IMR-90 (cell line): ENCODE results near the gene HOXB2. TPM values are rescaled to one million over a fixed set of nuclear protein-coding genes. Genes with fewer than 3 reads are reported as not detected.
A peak's percentile ranks its signal among the peaks of the same experiment; 100 is the strongest.

Experiments used
- ATAC-seq: fragments of 200-7000 bp; cut with Tn5 transposase; 2 replicates; pipeline ENCODE4 v1.9.1; 2020; ENCODE audit warnings: low read depth, mild to moderate bottlenecking, moderate library complexity
- BruUV-seq: library from RNA; stranded (reverse); fragments of 400-500 nt; replicated peaks from 2 replicates; lab custom pipeline; 2021; lab: Mats Ljungman, UMichigan
- CTCF ChIA-PET: fragments of 300-600 bp; formaldehyde crosslinking; extraction: SDS; loops from one replicate; lab custom pipeline; 2021; ENCODE audit warnings: antibody characterized with exemption; lab: Yijun Ruan, JAX
- POLR2A ChIA-PET: fragments of 300-600 bp; sonication (Branson Sonifier 250); formaldehyde crosslinking; loops from one replicate; lab custom pipeline; 2022; ENCODE audit warnings: antibody characterized with exemption; ENCODE audit not compliant: unreplicated experiment; lab: Charles Lee
- DNase-seq: peaks from one replicate; pipeline ENCODE4 v3.0.0; 2013
- H2AFZ ChIP-seq: replicated peaks from 2 replicates; pipeline ENCODE3; 2013; ENCODE audit warnings: low read length, mild to moderate bottlenecking; ENCODE audit not compliant: poor library complexity
- H2AK5ac ChIP-seq: 2 replicates; pipeline ENCODE4 v1.6.1; 2013; ENCODE audit warnings: low read depth, low read length, inconsistent platforms
- H2AK9ac ChIP-seq: replicated peaks from 2 replicates; pipeline ENCODE3; 2013; ENCODE audit warnings: mild to moderate bottlenecking, low read depth, low read length, moderate library complexity; ENCODE audit not compliant: poor library complexity
- H2BK120ac ChIP-seq: 2 replicates; pipeline ENCODE4 v1.6.1; 2013; ENCODE audit warnings: low read depth, low read length, inconsistent platforms
- H2BK15ac ChIP-seq: 3 replicates; pipeline ENCODE4 v1.6.1; 2013; ENCODE audit warnings: low read depth, low read length, inconsistent platforms
- H2BK20ac ChIP-seq: 2 replicates; pipeline ENCODE4 v1.6.1; 2013; ENCODE audit warnings: low read depth, mild to moderate bottlenecking, inconsistent platforms, low read length, moderate library complexity
- H2BK5ac ChIP-seq: 2 replicates; pipeline ENCODE4 v1.6.1; 2013; ENCODE audit warnings: mild to moderate bottlenecking, low read depth, low read length, inconsistent platforms; ENCODE audit not compliant: poor library complexity, severe bottlenecking
- H3K14ac ChIP-seq: replicated peaks from 2 replicates; pipeline ENCODE4 v1.6.1; 2013; ENCODE audit warnings: low read depth, low read length, inconsistent platforms
- H3K18ac ChIP-seq: 2 replicates; pipeline ENCODE4 v1.6.1; 2013; ENCODE audit warnings: low read depth, low read length, control low read depth
- H3K23ac ChIP-seq: 2 replicates; pipeline ENCODE4 v1.6.1; 2013; ENCODE audit warnings: low read depth, low read length, inconsistent platforms
- H3K27ac ChIP-seq: 2 replicates; pipeline ENCODE4 v1.5.1; 2013; ENCODE audit warnings: mild to moderate bottlenecking, control low read depth, low read length; ENCODE audit not compliant: insufficient read depth
- H3K27me3 ChIP-seq: 2 replicates; pipeline ENCODE4 v1.6.1; 2013; ENCODE audit warnings: low read length; ENCODE audit not compliant: control insufficient read depth, insufficient read depth
- H3K36me3 ChIP-seq: 2 replicates; pipeline ENCODE4 v1.6.1; 2013; ENCODE audit warnings: low read length, mixed read lengths; ENCODE audit not compliant: control insufficient read depth, insufficient read depth
- H3K4ac ChIP-seq: 2 replicates; pipeline ENCODE4 v1.6.1; 2013; ENCODE audit warnings: low read depth, low read length, inconsistent platforms
- H3K4me1 ChIP-seq: 2 replicates; pipeline ENCODE4 v1.6.1; 2013; ENCODE audit warnings: low read length, mixed read lengths; ENCODE audit not compliant: control insufficient read depth, insufficient read depth
- H3K4me2 ChIP-seq: 2 replicates; pipeline ENCODE4 v1.6.1; 2013; ENCODE audit warnings: low read depth, mild to moderate bottlenecking, control low read depth, low read length, moderate library complexity
- H3K4me3 ChIP-seq: 2 replicates; pipeline ENCODE4 v1.5.1; 2013; ENCODE audit warnings: low read depth, mild to moderate bottlenecking, control low read depth, low read length, moderate library complexity; ENCODE audit not compliant: insufficient read depth
- H3K56ac ChIP-seq: 2 replicates; pipeline ENCODE4 v1.6.1; 2013; ENCODE audit warnings: low read length, inconsistent platforms; ENCODE audit not compliant: insufficient read depth; ENCODE audit errors: extremely low read depth
- H3K79me1 ChIP-seq, 2 experiments: 2 replicates each; pipeline ENCODE4 v1.6.1; 2013; ENCODE audit warnings: low read length in 2 of 2, inconsistent platforms in 1 of 2, low read depth in 1 of 2
- H3K9ac ChIP-seq: 2 replicates; pipeline ENCODE4 v1.6.1; 2013; ENCODE audit warnings: low read depth, low read length, control low read depth
- H3K9me1 ChIP-seq: 2 replicates; pipeline ENCODE4 v1.6.1; 2013; ENCODE audit warnings: low read length, inconsistent platforms; ENCODE audit not compliant: insufficient read depth
- H3K9me3 ChIP-seq: 2 replicates; pipeline ENCODE4 v1.6.1; 2013; ENCODE audit warnings: low read length; ENCODE audit not compliant: control insufficient read depth, insufficient read depth
- H4K20me1 ChIP-seq: 2 replicates; pipeline ENCODE4 v1.6.1; 2013; ENCODE audit warnings: low read length, inconsistent platforms; ENCODE audit not compliant: insufficient read depth
- H4K5ac ChIP-seq: 2 replicates; pipeline ENCODE4 v1.6.1; 2013; ENCODE audit warnings: mild to moderate bottlenecking, low read depth, low read length, control low read depth
- H4K8ac ChIP-seq, 2 experiments: 2 replicates each; pipeline ENCODE4 v1.6.1; 2013; ENCODE audit warnings: low read depth in 2 of 2, low read length in 2 of 2, control low read depth in 1 of 2, inconsistent platforms in 1 of 2
- H4K91ac ChIP-seq: 2 replicates; pipeline ENCODE4 v1.6.1; 2013; ENCODE audit warnings: low read depth, low read length, inconsistent platforms; ENCODE audit not compliant: insufficient read depth
- BHLHE40 ChIP-seq: fragments of 150-350 bp; IDR thresholded peaks from 2 replicates; pipeline ENCODE4 v1.6.1; 2016; ENCODE audit warnings: mild to moderate bottlenecking, low read depth, low read length
- CEBPB ChIP-seq: IDR thresholded peaks from 2 replicates; pipeline ENCODE4 v1.6.1; 2012; ENCODE audit warnings: low read depth, low read length, improper control_type of control experiment
- CHD1 ChIP-seq: IDR thresholded peaks from 2 replicates; pipeline ENCODE4 v1.6.1; 2012; ENCODE audit warnings: low read depth, low read length, improper control_type of control experiment
- CTCF ChIP-seq: conservative IDR thresholded peaks from 2 replicates; pipeline ENCODE4 v1.5.1; 2012; ENCODE audit warnings: mild to moderate bottlenecking, low read depth, low read length, improper control_type of control experiment
- FOS ChIP-seq: fragments of 150-350 bp; IDR thresholded peaks from 2 replicates; pipeline ENCODE4 v1.6.1; 2016; ENCODE audit warnings: low read depth, low read length
- MAFK ChIP-seq: IDR thresholded peaks from 2 replicates; pipeline ENCODE4 v1.6.1; 2012; ENCODE audit warnings: low read depth, low read length, improper control_type of control experiment
- MAZ ChIP-seq: IDR thresholded peaks from 2 replicates; pipeline ENCODE4 v1.6.1; 2012; ENCODE audit warnings: low read depth, mild to moderate bottlenecking, low read length, improper control_type of control experiment, moderate library complexity, borderline replicate concordance
- MXI1 ChIP-seq: IDR thresholded peaks from 2 replicates; pipeline ENCODE4 v1.6.1; 2012; ENCODE audit warnings: low read depth, mild to moderate bottlenecking, low read length, moderate library complexity, borderline replicate concordance
- NFE2L2 ChIP-seq: fragments of 150-350 bp; IDR thresholded peaks from 2 replicates; pipeline ENCODE4 v1.6.1; 2016; ENCODE audit warnings: low read depth, mild to moderate bottlenecking, low read length
- POLR2A ChIP-seq: IDR thresholded peaks from 2 replicates; pipeline ENCODE4 v1.6.1; 2012; ENCODE audit warnings: mild to moderate bottlenecking, low read depth, low read length
- RAD21 ChIP-seq: IDR thresholded peaks from 2 replicates; pipeline ENCODE4 v1.6.1; 2012; ENCODE audit warnings: low read length, improper control_type of control experiment
- RCOR1 ChIP-seq: IDR thresholded peaks from 2 replicates; pipeline ENCODE4 v1.6.1; 2012; ENCODE audit warnings: mild to moderate bottlenecking, low read length, improper control_type of control experiment; ENCODE audit not compliant: insufficient replicate concordance
- RFX5 ChIP-seq: IDR thresholded peaks from 2 replicates; pipeline ENCODE4 v1.8.0; 2012; ENCODE audit warnings: low read depth, mild to moderate bottlenecking, low read length, moderate library complexity
- SMC3 ChIP-seq: fragments of 150-350 bp; IDR thresholded peaks from 2 replicates; pipeline ENCODE4 v1.6.1; 2016; ENCODE audit warnings: low read depth, mild to moderate bottlenecking, antibody characterized with exemption, low read length, moderate library complexity
- USF2 ChIP-seq: fragments of 150-350 bp; IDR thresholded peaks from 2 replicates; pipeline ENCODE4 v1.6.1; 2017; ENCODE audit warnings: mild to moderate bottlenecking, antibody characterized with exemption, low read length, low read depth
- WGBS, 2 experiments: methylation state at CpG; one replicate each; pipeline versions ENCODE4 v1.1.5 to v1.1.7; 2013; ENCODE audit warnings: missing lambda C conversion rate in 2 of 2; ENCODE audit not compliant: insufficient read length in 1 of 2; ENCODE audit errors: extremely low coverage in 2 of 2; 5-methylcytosine and 5-hydroxymethylcytosine counted together
- dilution Hi-C: fragments of 300-500 bp; cut with HindIII; formaldehyde crosslinking; loops from one replicate; pipeline ENCODE4 v1.14.3; 2018; ENCODE audit warnings: low sequenced_read_pairs; ENCODE audit not compliant: unreplicated experiment
- in situ Hi-C: fragments of 300-500 bp; cut with MboI; formaldehyde crosslinking; loops from 3 replicates; pipeline ENCODE4 v1.14.3; 2019; ENCODE audit warnings: low sequenced_read_pairs, inconsistent platforms, mixed read lengths
- intact Hi-C: fragments of 100-400 bp; cut with micrococcal nuclease; formaldehyde crosslinking; loops from 2 replicates; pipeline ENCODE4 v1.10.0; 2022
- polyA plus RNA-seq, 3 experiments: library from polyadenylated mRNA; depleted of rRNA; stranded (reverse); fragments of >200 nt; gene quantifications; 2 replicates each; pipeline ENCODE4 v1.2.3, GENCODE V29; 2012; ENCODE audit warnings: low replicate concordance in 1 of 3
- total RNA-seq: library from RNA; depleted of rRNA; stranded (reverse); fragments of >200 nt; gene quantifications from 2 replicates; pipeline ENCODE4 v1.2.3, GENCODE V29; 2012
- TF ChIP-seq, protein P1 (sequence below): fragments of 150-350 bp; IDR thresholded peaks from 2 replicates; pipeline ENCODE4 v1.6.1; 2016; ENCODE audit warnings: low read depth, mild to moderate bottlenecking, low read length, moderate library complexity, borderline replicate concordance

Gene HOXB2
- total and polyA plus RNA-seq, 2 of the 4 experiments (the other 2 are of a cell fraction): 2.7 to 29.9 TPM

DNA sequence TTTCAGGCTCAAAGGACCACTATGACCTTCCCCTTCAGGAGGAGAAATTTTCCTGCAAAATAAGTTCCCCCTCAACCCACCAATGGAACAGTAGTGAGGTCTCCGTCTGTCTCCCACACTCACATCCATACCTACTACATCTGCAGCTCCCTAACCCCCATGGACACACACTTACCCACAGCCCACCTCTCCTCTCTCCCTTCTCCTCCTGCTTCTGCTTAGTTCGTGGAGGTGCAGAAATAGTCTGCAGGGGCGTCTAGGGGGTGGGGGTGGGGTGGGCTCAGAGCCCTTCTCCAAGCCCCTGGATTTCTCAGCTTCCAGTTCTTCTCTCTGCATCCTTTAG is 24.3 kb upstream of the HOXB2 start:
- peaks cover 17% of the 10 kb centered on the region for H4K20me1 ChIP-seq
- peak overlapping the region; percentile 70 for H2BK20ac ChIP-seq
- CTCF ChIA-PET: interaction anchor here (0.6 to 0.7 kb wide), 2 partner anchors 28 to 82 kb away, joined by 3 read pairs; no protein-coding TSS in a partner anchor
- peak overlapping the region; percentile 76 for H2BK120ac ChIP-seq
- DNase-seq: no peak
- peak overlapping the region; percentile 23 for H3K4me3 ChIP-seq
- H4K91ac ChIP-seq: peak overlapping the region; percentile 95
- peaks cover 54% of the 10 kb centered on the region for H3K36me3 ChIP-seq
- H3K27ac ChIP-seq: peak overlapping the region; percentile 93
- ATAC-seq: no peak
- intact Hi-C loops: no loop called here
- H3K4me2 ChIP-seq: peak overlapping the region; percentile 83
- H2AFZ ChIP-seq: no peak overlapping the region
- POLR2A ChIA-PET: interaction anchor here (0.5 to 1.0 kb wide), 3 partner anchors 13 to 23 kb away, joined by 3 to 4 read pairs (median 4); no protein-coding TSS in a partner anchor
- peaks cover 52% of the 10 kb centered on the region for H3K4me1 ChIP-seq
- peak overlapping the region; percentile 77 to 87 for H4K8ac ChIP-seq
- peak overlapping the region; percentile 98 for H3K14ac ChIP-seq
- H2AK5ac ChIP-seq: peak overlapping the region; percentile 92
- WGBS, 2 experiments: no CpG with 5 or more reads among the region's 3 CpGs
- H3K56ac ChIP-seq: peak overlapping the region; percentile 96
- peak overlapping the region; percentile 58 for H4K5ac ChIP-seq
- H3K18ac ChIP-seq: peak overlapping the region; percentile 78
- in situ Hi-C loops: no loop called here
- no peaks in the 10 kb centered on the region for H3K9me3 ChIP-seq
- H2AK9ac ChIP-seq: peak overlapping the region; percentile 61
- peak overlapping the region; percentile 100 for H3K23ac ChIP-seq
- TF ChIP-seq USF2 (no peak), FOS (no peak), RAD21 (no peak), BHLHE40 (no peak), RCOR1 (no peak), MXI1 (no peak), POLR2A (no peak), CHD1 (no peak), RFX5 (no peak), SMC3 (no peak), MAZ (no peak), NFE2L2 (no peak), MAFK (no peak), CEBPB (no peak), CTCF (no peak)
- TF ChIP-seq, protein P1, sequence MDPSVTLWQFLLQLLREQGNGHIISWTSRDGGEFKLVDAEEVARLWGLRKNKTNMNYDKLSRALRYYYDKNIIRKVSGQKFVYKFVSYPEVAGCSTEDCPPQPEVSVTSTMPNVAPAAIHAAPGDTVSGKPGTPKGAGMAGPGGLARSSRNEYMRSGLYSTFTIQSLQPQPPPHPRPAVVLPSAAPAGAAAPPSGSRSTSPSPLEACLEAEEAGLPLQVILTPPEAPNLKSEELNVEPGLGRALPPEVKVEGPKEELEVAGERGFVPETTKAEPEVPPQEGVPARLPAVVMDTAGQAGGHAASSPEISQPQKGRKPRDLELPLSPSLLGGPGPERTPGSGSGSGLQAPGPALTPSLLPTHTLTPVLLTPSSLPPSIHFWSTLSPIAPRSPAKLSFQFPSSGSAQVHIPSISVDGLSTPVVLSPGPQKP: no peak
- BruUV-seq: no TSS peak
- H3K79me1 ChIP-seq: peaks cover 0 to 13% of the 10 kb centered on the region in 2 experiments; a peak in 1 of 4 replicates
- peaks cover 20% of the 10 kb centered on the region for H3K9me1 ChIP-seq
- dilution Hi-C loops: no loop called here
- H2BK15ac ChIP-seq: no peak overlapping the region
- peak overlapping the region; percentile 97 for H3K4ac ChIP-seq
- H3K27me3 ChIP-seq: no peaks in the 10 kb centered on the region
- peak overlapping the region; percentile 96 for H3K9ac ChIP-seq
- H2BK5ac ChIP-seq: peak overlapping the region; percentile 99
